Lower leg skin (tissue), 3 donors: Measurements from ENCODE around the gene SRD5A1.

Experiments used
- CTCF ChIP-seq, 3 donors: fragments of 450-650 bp; IDR thresholded peaks; one replicate each; pipeline ENCODE4 v1.5.1; 2016; ENCODE audit warnings: antibody characterized with exemption in 3 of 3, mild to moderate bottlenecking in 3 of 3, moderate library complexity in 2 of 3
- POLR2A ChIP-seq, 2 donors: fragments of 450-650 bp; IDR thresholded peaks; one replicate each; pipeline ENCODE4 v1.6.1; 2016 to 2017; ENCODE audit warnings: antibody characterized with exemption in 2 of 2, mild to moderate bottlenecking in 1 of 2, moderate library complexity in 1 of 2

GRCh38 chr5:6703806-6704205 is 70.6 kb downstream of the SRD5A1 start:
- no peak for TF ChIP-seq CTCF (IDR thresholded peaks at IDR 0.05)
- no peak for TF ChIP-seq POLR2A (IDR thresholded peaks at IDR 0.05)
